OCI-LY1 (cell line): Measurements from ENCODE around the gene ZNF318.
"Not testable (repeated sequence)": the region's sequence is repeated elsewhere in the genome, so short reads cannot be mapped to it uniquely, and the experiment has no call there.

Experiments used
- H2AFZ ChIP-seq: fragments of 200-600 bp; sonication (generic), shearing (Covaris generic); 2 replicates; pipeline ENCODE4 v1.6.0; 2014; ENCODE audit warnings: antibody characterized with exemption, mild to moderate bottlenecking, low read length
- H3F3A ChIP-seq: fragments of 200-600 bp; sonication (generic), shearing (Covaris generic); 2 replicates; pipeline ENCODE4 v1.6.0; 2014; ENCODE audit warnings: mild to moderate bottlenecking, antibody characterized with exemption, low read length, moderate library complexity; ENCODE audit not compliant: insufficient read depth
- H3K27ac ChIP-seq: fragments of 200-600 bp; sonication (generic); 2 replicates; pipeline ENCODE4 v1.5.1; 2014; ENCODE audit warnings: low read length, mixed run types, mild to moderate bottlenecking, low read depth; ENCODE audit not compliant: poor library complexity, severe bottlenecking
- H3K27me3 ChIP-seq: fragments of 200-600 bp; sonication (generic); 2 replicates; pipeline ENCODE4 v1.6.0; 2014; ENCODE audit warnings: antibody characterized with exemption, mild to moderate bottlenecking, low read length, moderate library complexity; ENCODE audit not compliant: insufficient read depth
- H3K36me3 ChIP-seq: fragments of 200-600 bp; sonication (generic); 2 replicates; pipeline ENCODE4 v1.6.1; 2014; ENCODE audit warnings: mild to moderate bottlenecking, antibody characterized with exemption, low read length, moderate library complexity, mixed read lengths; ENCODE audit not compliant: insufficient read depth
- H3K4me1 ChIP-seq: fragments of 200-600 bp; sonication (generic); 2 replicates; pipeline ENCODE4 v1.5.1; 2014; ENCODE audit warnings: mild to moderate bottlenecking, low read length, moderate library complexity; ENCODE audit not compliant: insufficient read depth, severe bottlenecking
- H3K4me2 ChIP-seq: fragments of 200-600 bp; sonication (generic), shearing (Covaris generic); 2 replicates; pipeline ENCODE4 v1.6.1; 2014; ENCODE audit warnings: low read length
- H3K4me3 ChIP-seq: fragments of 200-600 bp; sonication (generic); 2 replicates; pipeline ENCODE4 v1.5.1; 2014; ENCODE audit warnings: low read length, low read depth, mild to moderate bottlenecking, mixed read lengths; ENCODE audit not compliant: poor library complexity, severe bottlenecking
- H3K79me2 ChIP-seq: fragments of 200-600 bp; shearing (Covaris generic); 2 replicates; pipeline ENCODE4 v1.6.1; 2016; ENCODE audit warnings: mixed run types, low read length, mixed read lengths; ENCODE audit not compliant: insufficient read depth
- H3K9ac ChIP-seq: fragments of 200-600 bp; sonication (generic), shearing (Covaris generic); 2 replicates; pipeline ENCODE4 v1.6.1; 2014; ENCODE audit warnings: mild to moderate bottlenecking, low read length, mixed read lengths
- H3K9me2 ChIP-seq: fragments of 200-600 bp; sonication (generic), shearing (Covaris generic); 2 replicates; pipeline ENCODE4 v1.6.1; 2014; ENCODE audit warnings: low read depth, mild to moderate bottlenecking, low read length, mixed read lengths
- H3K9me3 ChIP-seq: fragments of 200-600 bp; shearing (Covaris generic); 2 replicates; pipeline ENCODE4 v1.6.1; 2014; ENCODE audit warnings: low read length, mixed read lengths
- H4K20me1 ChIP-seq: fragments of 200-600 bp; sonication (generic), shearing (Covaris generic); 2 replicates; pipeline ENCODE4 v1.6.0; 2016; ENCODE audit warnings: mild to moderate bottlenecking, low read length; ENCODE audit not compliant: insufficient read depth
- CTCF ChIP-seq: fragments of 200-600 bp; sonication (generic), shearing (Covaris generic); IDR thresholded peaks from 2 replicates; pipeline ENCODE4 v1.5.1; 2017; ENCODE audit warnings: mild to moderate bottlenecking, antibody characterized with exemption, low read length, moderate library complexity, mixed read lengths
- EZH2 ChIP-seq: fragments of 200-600 bp; sonication (generic), shearing (Covaris generic); IDR thresholded peaks from 2 replicates; pipeline ENCODE4 v1.8.0; 2017; ENCODE audit warnings: borderline replicate concordance, mixed run types, mild to moderate bottlenecking, antibody characterized with exemption, low read length, moderate library complexity, mixed read lengths

The ZNF318 gene

GRCh38 chr6:43359381-43359780 lies 10.1 kb downstream of the ZNF318 start:
- no peak for TF ChIP-seq EZH2
- TF ChIP-seq CTCF, result no peak
- Histone ChIP-seq H2AFZ (no peak overlapping the region), H3K36me3 (peaks cover 88% of the 10 kb centered on the region)

GRCh38 chr6:43355862-43356590 lies 13.4 kb downstream of the ZNF318 start:
- H3K9me3 ChIP-seq, result no peaks in the 10 kb centered on the region
- no peaks in the 10 kb centered on the region for H3K9me2 ChIP-seq
- peaks cover 80% of the 10 kb centered on the region for H3K36me3 ChIP-seq
- H3K27me3 ChIP-seq, result no peaks in the 10 kb centered on the region
- H3K79me2 ChIP-seq, result no peaks in the 10 kb centered on the region
- no peak overlapping the region for H3K9ac ChIP-seq
- no peak overlapping the region for H2AFZ ChIP-seq
- no peaks in the 10 kb centered on the region for H3F3A ChIP-seq
- H3K4me2 ChIP-seq, result no peak overlapping the region
- TF ChIP-seq CTCF (peak; percentile 20; the same call in 1 of the 2 replicates), EZH2 (no peak)
- no peak overlapping the region for H3K4me3 ChIP-seq
- no peak overlapping the region for H3K27ac ChIP-seq
- no peaks in the 10 kb centered on the region for H3K4me1 ChIP-seq
- H4K20me1 ChIP-seq, result no peaks in the 10 kb centered on the region

More at GRCh38 chr6:43359381-43359780, 10.1 kb downstream of the ZNF318 start:
- no peaks in the 10 kb centered on the region for H3K27me3 ChIP-seq
- no peaks in the 10 kb centered on the region for H4K20me1 ChIP-seq
- no peaks in the 10 kb centered on the region for H3F3A ChIP-seq
- no peaks in the 10 kb centered on the region for H3K79me2 ChIP-seq
- no peaks in the 10 kb centered on the region for H3K4me1 ChIP-seq
- no peaks in the 10 kb centered on the region for H3K9me2 ChIP-seq
- no peak overlapping the region for H3K4me3 ChIP-seq
- no peaks in the 10 kb centered on the region for H3K9me3 ChIP-seq
- no peak overlapping the region for H3K9ac ChIP-seq
- no peak overlapping the region for H3K27ac ChIP-seq
- H3K4me2 ChIP-seq, result no peak overlapping the region

GRCh38 chr6:43351951-43352350 lies 17.5 kb downstream of the ZNF318 start:
- peaks cover 75% of the 10 kb centered on the region for H3K36me3 ChIP-seq
- not testable (repeated sequence) for H3K79me2 ChIP-seq, H3F3A ChIP-seq, H3K9me3 ChIP-seq, H3K9me2 ChIP-seq, H3K4me2 ChIP-seq, H3K9ac ChIP-seq, H2AFZ ChIP-seq, H4K20me1 ChIP-seq, H3K4me3 ChIP-seq, H3K4me1 ChIP-seq, H3K27ac ChIP-seq, H3K27me3 ChIP-seq

GRCh38 chr6:43347444-43347843 lies 22.0 kb downstream of the ZNF318 start:
- Histone ChIP-seq H3K36me3 (peaks cover 77% of the 10 kb centered on the region), H4K20me1 (no peaks in the 10 kb centered on the region), H3K9ac (no peak overlapping the region), H3K4me3 (no peak overlapping the region), H2AFZ (no peak overlapping the region), H3K9me3 (no peaks in the 10 kb centered on the region), H3K4me2 (no peak overlapping the region), H3F3A (no peaks in the 10 kb centered on the region), H3K27me3 (no peaks in the 10 kb centered on the region), H3K27ac (no peak overlapping the region), H3K4me1 (no peaks in the 10 kb centered on the region), H3K9me2 (no peaks in the 10 kb centered on the region), H3K79me2 (no peaks in the 10 kb centered on the region)
- TF ChIP-seq CTCF (no peak), EZH2 (no peak)
